NCI-H1092 (cell line): ENCODE data around the gene ACTMAP.
"Not testable (repeated sequence)": the region's sequence is repeated elsewhere in the genome, so short reads cannot be mapped to it uniquely, and the experiment has no call there.

Experiments
- DNase-seq: peaks from one replicate; lab custom pipeline; 2025; lab: John Stamatoyannopoulos, UW

ACTMAP gene

GRCh38 chr19:40750058-40750873, at the start of gene ACTMAP:
TSS of gene ACTMAP (minus strand) at chr19:40750477. CDS start at chr19:40749803, 674 bp downstream.
- DNase-seq, result peak; percentile 99

GRCh38 chr19:40799558-40800338, 49.5 kb upstream of the ACTMAP start:
- no peak for DNase-seq

GRCh38 chr19:40798683-40799557, 48.6 kb upstream of the ACTMAP start, which contains the start of gene EGLN2:
TSS of gene EGLN2 (plus strand) at chr19:40799191. CDS start at chr19:40800573, 1,382 bp downstream.
- DNase-seq, result peak; percentile 96

GRCh38 chr19:40797963-40798682, 47.8 kb upstream of the ACTMAP start:
- DNase-seq, result no peak

GRCh38 chr19:40797166-40797962, 47.1 kb upstream of the ACTMAP start:
- no peak for DNase-seq

GRCh38 chr19:40791996-40792395, 41.7 kb upstream of the ACTMAP start:
- DNase-seq, result no peak

- no peak for DNase-seq
Measured at GRCh38 chr19:40791349-40791748, 41.1 kb upstream of the ACTMAP start.

- DNase-seq, result no peak
Measured at GRCh38 chr19:40786060-40787037, 36.1 kb upstream of the ACTMAP start.

GRCh38 chr19:40785526-40785925, 35.2 kb upstream of the ACTMAP start:
- no peak for DNase-seq

GRCh38 chr19:40784146-40784545, 33.9 kb upstream of the ACTMAP start:
- DNase-seq, result not testable (repeated sequence)

GRCh38 chr19:40783711-40784110, 33.4 kb upstream of the ACTMAP start:
- DNase-seq, result no peak

GRCh38 chr19:40781140-40781539, 30.9 kb upstream of the ACTMAP start:
- DNase-seq, result no peak

- no peak for DNase-seq
Measured at GRCh38 chr19:40780582-40780981, 30.3 kb upstream of the ACTMAP start.

- no peak for DNase-seq
Measured at GRCh38 chr19:40778706-40779284, 28.5 kb upstream of the ACTMAP start.

- peak; percentile 98 for DNase-seq
Measured at GRCh38 chr19:40777937-40778705, 27.8 kb upstream of the ACTMAP start, which contains the start of gene RAB4B. TSS of gene RAB4B (plus strand) at chr19:40778247. CDS start at chr19:40778376, 129 bp downstream.

- no peak for DNase-seq
Measured at GRCh38 chr19:40777645-40777936, 27.3 kb upstream of the ACTMAP start.

GRCh38 chr19:40776932-40777644, 26.8 kb upstream of the ACTMAP start:
- DNase-seq, result peak; percentile 84

GRCh38 chr19:40776364-40776763, 26.1 kb upstream of the ACTMAP start:
- no peak for DNase-seq
